Measurements from ENCODE around the gene ARHGAP18. TPM values are rescaled to one million over a fixed set of nuclear protein-coding genes. Genes with fewer than 3 reads are reported as not detected.

Gene ARHGAP18
- total RNA-seq, 1 experiment from 2014 or later: 1.6 TPM

DNA sequence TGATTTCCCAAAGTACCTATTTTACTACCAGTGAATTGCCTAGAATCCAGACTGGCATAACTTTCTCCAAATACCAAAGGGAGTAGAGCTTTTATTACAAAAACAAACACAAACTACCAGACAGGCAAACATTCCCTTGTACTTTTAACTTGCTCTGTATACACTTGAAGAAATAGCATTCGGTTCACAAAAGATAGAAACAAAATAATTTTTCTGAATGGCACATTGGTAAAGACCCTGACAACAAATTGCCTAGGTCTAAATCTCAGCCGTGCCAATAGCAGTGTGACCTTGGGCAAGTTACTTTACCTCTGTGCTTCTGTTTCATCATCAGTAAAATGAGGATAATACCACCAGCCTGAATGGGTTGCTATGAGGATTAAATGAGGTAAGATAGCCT, 15.9 kb downstream of the ARHGAP18 start:
- no peak overlapping the region for H3K27ac ChIP-seq (ENCODE audit: low read length)
- no peak for DNase-seq
- no peaks in the 10 kb centered on the region for H3K9me2 ChIP-seq (replicated peaks; ENCODE audit: insufficient read depth, low read length)
- H3K9me3 ChIP-seq (ENCODE audit: low read length): no peaks in the 10 kb centered on the region
- H3K79me2 ChIP-seq (ENCODE audit: low read length): no peaks in the 10 kb centered on the region
- H3K4me2 ChIP-seq (ENCODE audit: low read depth, low read length, poor library complexity, severe bottlenecking): no peak overlapping the region
- no peaks in the 10 kb centered on the region for H4K20me1 ChIP-seq (ENCODE audit: insufficient read depth, low read depth, low read length)
- no peaks in the 10 kb centered on the region for H3K27me3 ChIP-seq (ENCODE audit: low read length)
- no peaks in the 10 kb centered on the region for H3K4me1 ChIP-seq (ENCODE audit: low read length)
- H3K4me3 ChIP-seq (ENCODE audit: low read length): no peak overlapping the region
- H2AFZ ChIP-seq (ENCODE audit: low read length): no peak overlapping the region
- H3K36me3 ChIP-seq (ENCODE audit: insufficient read depth, low read length): no peaks in the 10 kb centered on the region
- H3K9ac ChIP-seq (ENCODE audit: low read length): no peak overlapping the region

- Histone ChIP-seq H3K79me2 (ENCODE audit: low read length) (no peaks in the 10 kb centered on the region), H3K9me3 (ENCODE audit: low read length) (no peaks in the 10 kb centered on the region), H4K20me1 (ENCODE audit: insufficient read depth, low read depth, low read length) (no peaks in the 10 kb centered on the region), H3K4me1 (ENCODE audit: low read length) (no peaks in the 10 kb centered on the region), H3K4me3 (ENCODE audit: low read length) (no peak overlapping the region), H3K9me2 (replicated peaks; ENCODE audit: insufficient read depth, low read length) (no peaks in the 10 kb centered on the region), H2AFZ (ENCODE audit: low read length) (no peak overlapping the region), H3K9ac (ENCODE audit: low read length) (no peak overlapping the region), H3K4me2 (ENCODE audit: low read depth, low read length, poor library complexity, severe bottlenecking) (no peak overlapping the region), H3K36me3 (ENCODE audit: insufficient read depth, low read length) (no peaks in the 10 kb centered on the region), H3K27me3 (ENCODE audit: low read length) (no peaks in the 10 kb centered on the region), H3K27ac (ENCODE audit: low read length) (no peak overlapping the region)
- DNase-seq: no peak
Observed at GRCh38 chr6:129692467-129692866, 17.5 kb downstream of the ARHGAP18 start.

DNA sequence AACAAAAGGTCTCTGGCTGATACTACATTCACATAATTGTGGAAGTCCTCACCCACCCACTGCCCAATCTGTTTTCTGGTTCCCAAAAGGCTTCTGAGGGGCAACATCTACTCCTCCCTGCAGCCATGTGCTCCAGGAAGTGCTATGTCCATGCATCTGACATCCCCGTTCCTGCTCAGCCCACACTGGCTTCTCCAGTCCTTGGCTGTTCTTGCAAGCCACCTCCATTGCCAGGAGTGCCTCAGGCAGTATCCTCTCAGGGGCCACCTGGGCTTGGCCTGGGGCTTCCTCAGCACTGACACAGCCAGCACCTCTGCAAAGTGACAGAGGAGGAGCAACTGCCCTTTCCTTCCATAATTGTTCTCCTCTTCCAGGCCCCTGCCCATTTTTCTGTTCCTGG, 18.3 kb downstream of the ARHGAP18 start:
- Histone ChIP-seq H4K20me1 (ENCODE audit: insufficient read depth, low read depth, low read length) (no peaks in the 10 kb centered on the region), H3K36me3 (ENCODE audit: insufficient read depth, low read length) (no peaks in the 10 kb centered on the region), H3K9ac (ENCODE audit: low read length) (no peak overlapping the region), H2AFZ (ENCODE audit: low read length) (no peak overlapping the region), H3K9me2 (replicated peaks; ENCODE audit: insufficient read depth, low read length) (no peaks in the 10 kb centered on the region), H3K4me2 (ENCODE audit: low read depth, low read length, poor library complexity, severe bottlenecking) (no peak overlapping the region), H3K9me3 (ENCODE audit: low read length) (no peaks in the 10 kb centered on the region), H3K79me2 (ENCODE audit: low read length) (no peaks in the 10 kb centered on the region), H3K27me3 (ENCODE audit: low read length) (no peaks in the 10 kb centered on the region), H3K4me3 (ENCODE audit: low read length) (no peak overlapping the region), H3K4me1 (ENCODE audit: low read length) (peaks cover 3% of the 10 kb centered on the region), H3K27ac (ENCODE audit: low read length) (no peak overlapping the region)
- DNase-seq: no peak

DNA sequence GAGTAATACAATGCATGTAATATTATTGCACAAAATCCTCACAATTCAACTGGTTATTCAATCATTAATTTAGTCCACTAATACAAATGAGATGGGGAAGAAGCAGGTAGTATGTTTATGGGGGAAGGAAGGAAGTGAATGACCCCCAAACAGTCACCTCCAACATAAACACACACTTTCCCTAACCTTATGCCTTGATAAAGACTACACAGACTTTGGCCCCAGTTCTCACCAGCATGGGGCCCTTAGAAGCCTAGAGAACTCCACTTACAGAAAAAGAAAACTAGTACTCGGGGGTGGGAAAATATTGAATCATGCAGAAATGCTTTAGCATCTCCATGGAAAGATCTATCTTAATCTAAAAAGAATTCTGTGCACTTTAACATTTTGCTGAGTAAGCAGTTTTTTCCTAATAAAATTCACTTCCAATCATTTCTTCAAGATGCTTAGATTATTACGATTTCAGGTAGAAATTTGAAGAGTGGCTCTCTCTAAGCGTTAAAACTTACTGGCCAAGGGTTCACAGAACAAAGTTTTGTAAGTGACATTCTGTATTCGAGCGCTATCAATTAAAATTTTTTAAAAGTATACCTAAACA, 18.8 kb downstream of the ARHGAP18 start:
- no peak overlapping the region for H3K4me3 ChIP-seq (ENCODE audit: low read length)
- H3K27me3 ChIP-seq (ENCODE audit: low read length): no peaks in the 10 kb centered on the region
- no peaks in the 10 kb centered on the region for H4K20me1 ChIP-seq (ENCODE audit: insufficient read depth, low read depth, low read length)
- no peaks in the 10 kb centered on the region for H3K9me3 ChIP-seq (ENCODE audit: low read length)
- no peak overlapping the region for H3K9ac ChIP-seq (ENCODE audit: low read length)
- DNase-seq: no peak
- H2AFZ ChIP-seq (ENCODE audit: low read length): no peak overlapping the region
- H3K27ac ChIP-seq (ENCODE audit: low read length): no peak overlapping the region
- no peaks in the 10 kb centered on the region for H3K9me2 ChIP-seq (replicated peaks; ENCODE audit: insufficient read depth, low read length)
- no peaks in the 10 kb centered on the region for H3K36me3 ChIP-seq (ENCODE audit: insufficient read depth, low read length)
- H3K4me1 ChIP-seq (ENCODE audit: low read length): peaks cover 4% of the 10 kb centered on the region
- H3K4me2 ChIP-seq (ENCODE audit: low read depth, low read length, poor library complexity, severe bottlenecking): no peak overlapping the region
- no peaks in the 10 kb centered on the region for H3K79me2 ChIP-seq (ENCODE audit: low read length)

- DNase-seq: no peak
- no peaks in the 10 kb centered on the region for H4K20me1 ChIP-seq (ENCODE audit: insufficient read depth, low read depth, low read length)
- peaks cover 41% of the 10 kb centered on the region for H3K4me1 ChIP-seq (ENCODE audit: low read length)
- no peaks in the 10 kb centered on the region for H3K27me3 ChIP-seq (ENCODE audit: low read length)
- H3K79me2 ChIP-seq (ENCODE audit: low read length): no peaks in the 10 kb centered on the region
- no peak overlapping the region for H3K4me3 ChIP-seq (ENCODE audit: low read length)
- H3K4me2 ChIP-seq (ENCODE audit: low read depth, low read length, poor library complexity, severe bottlenecking): no peak overlapping the region
- no peak overlapping the region for H3K27ac ChIP-seq (ENCODE audit: low read length)
- H3K9me2 ChIP-seq (replicated peaks; ENCODE audit: insufficient read depth, low read length): no peaks in the 10 kb centered on the region
- no peak overlapping the region for H3K9ac ChIP-seq (ENCODE audit: low read length)
- no peak overlapping the region for H2AFZ ChIP-seq (ENCODE audit: low read length)
- H3K9me3 ChIP-seq (ENCODE audit: low read length): no peaks in the 10 kb centered on the region
- H3K36me3 ChIP-seq (ENCODE audit: insufficient read depth, low read length): no peaks in the 10 kb centered on the region
Observed at GRCh38 chr6:129686941-129687627, 22.9 kb downstream of the ARHGAP18 start.

DNA sequence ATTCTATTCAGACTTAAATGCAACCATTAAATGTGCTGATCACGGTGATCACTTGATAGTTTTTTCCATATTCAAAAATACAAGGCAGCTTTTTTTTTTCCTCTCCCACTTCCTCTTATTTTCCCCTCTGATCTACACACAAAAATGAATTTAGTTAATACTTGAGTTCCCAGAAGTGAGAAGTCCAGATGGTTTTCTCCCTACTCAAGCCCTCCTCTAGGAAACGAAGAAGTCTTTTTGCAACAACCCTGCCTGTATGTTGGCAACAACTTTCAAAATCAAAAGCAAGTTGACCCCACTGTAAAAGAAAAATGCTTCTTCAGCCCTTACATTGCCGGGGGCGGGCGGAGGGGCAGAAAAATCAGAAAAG, 24.3 kb downstream of the ARHGAP18 start:
- H3K27ac ChIP-seq (ENCODE audit: low read length): no peak overlapping the region
- no peaks in the 10 kb centered on the region for H4K20me1 ChIP-seq (ENCODE audit: insufficient read depth, low read depth, low read length)
- no peaks in the 10 kb centered on the region for H3K79me2 ChIP-seq (ENCODE audit: low read length)

GRCh38 chr6:129684903-129685661, 24.9 kb downstream of the ARHGAP18 start:
- Histone ChIP-seq H3K27ac (ENCODE audit: low read length) (peak overlapping the region; percentile 86), H3K4me3 (ENCODE audit: low read length) (no peak overlapping the region), H3K9me2 (replicated peaks; ENCODE audit: insufficient read depth, low read length) (no peaks in the 10 kb centered on the region), H3K36me3 (ENCODE audit: insufficient read depth, low read length) (no peaks in the 10 kb centered on the region), H3K4me1 (ENCODE audit: low read length) (peaks cover 41% of the 10 kb centered on the region), H2AFZ (ENCODE audit: low read length) (no peak overlapping the region), H4K20me1 (ENCODE audit: insufficient read depth, low read depth, low read length) (no peaks in the 10 kb centered on the region), H3K27me3 (ENCODE audit: low read length) (no peaks in the 10 kb centered on the region), H3K9ac (ENCODE audit: low read length) (no peak overlapping the region), H3K79me2 (ENCODE audit: low read length) (no peaks in the 10 kb centered on the region), H3K9me3 (ENCODE audit: low read length) (no peaks in the 10 kb centered on the region), H3K4me2 (ENCODE audit: low read depth, low read length, poor library complexity, severe bottlenecking) (peak overlapping the region; percentile 82)
- no peak for DNase-seq

More for the DNA sequence above, 24.3 kb downstream of the ARHGAP18 start:
- H2AFZ ChIP-seq (ENCODE audit: low read length): no peak overlapping the region
- H3K4me1 ChIP-seq (ENCODE audit: low read length): peaks cover 41% of the 10 kb centered on the region
- no peaks in the 10 kb centered on the region for H3K9me2 ChIP-seq (replicated peaks; ENCODE audit: insufficient read depth, low read length)
- H3K4me2 ChIP-seq (ENCODE audit: low read depth, low read length, poor library complexity, severe bottlenecking): peak overlapping the region; percentile 82
- no peaks in the 10 kb centered on the region for H3K9me3 ChIP-seq (ENCODE audit: low read length)
- no peaks in the 10 kb centered on the region for H3K27me3 ChIP-seq (ENCODE audit: low read length)
- H3K4me3 ChIP-seq (ENCODE audit: low read length): no peak overlapping the region
- no peaks in the 10 kb centered on the region for H3K36me3 ChIP-seq (ENCODE audit: insufficient read depth, low read length)
- peak; percentile 48 for DNase-seq
- no peak overlapping the region for H3K9ac ChIP-seq (ENCODE audit: low read length)

DNA sequence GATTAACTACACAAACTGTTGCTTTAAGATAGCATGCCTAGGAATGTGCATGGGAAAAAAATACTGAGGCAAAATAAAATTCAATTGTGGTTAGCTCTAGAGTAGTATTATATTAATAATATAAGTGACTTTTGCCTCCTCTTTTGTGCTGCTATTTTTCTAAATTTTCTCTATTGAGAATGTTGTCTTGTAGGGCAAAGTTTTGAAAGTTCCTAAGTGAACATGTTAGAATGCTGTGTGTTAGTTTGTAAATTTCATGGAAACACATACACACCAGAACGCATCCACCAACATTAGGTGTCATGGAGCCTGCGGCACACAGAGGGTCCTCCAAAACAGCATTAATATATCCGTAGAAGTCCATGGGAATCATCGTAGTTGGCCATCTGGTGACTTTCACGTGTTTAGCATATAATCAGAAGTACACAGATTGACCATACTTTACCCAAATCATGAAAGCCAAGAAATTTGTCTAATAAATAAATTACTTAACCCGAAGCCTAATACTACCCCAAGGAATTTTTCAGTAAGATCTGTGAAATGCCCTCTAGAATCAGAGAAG, 25.6 kb downstream of the ARHGAP18 start:
- H3K4me1 ChIP-seq (ENCODE audit: low read length): peaks cover 46% of the 10 kb centered on the region
- peak overlapping the region; percentile 86 for H3K27ac ChIP-seq (ENCODE audit: low read length)
- peak overlapping the region; percentile 82 for H3K4me2 ChIP-seq (ENCODE audit: low read depth, low read length, poor library complexity, severe bottlenecking)
- DNase-seq: no peak
- H3K9me3 ChIP-seq (ENCODE audit: low read length): no peaks in the 10 kb centered on the region
- no peaks in the 10 kb centered on the region for H3K9me2 ChIP-seq (replicated peaks; ENCODE audit: insufficient read depth, low read length)
- no peaks in the 10 kb centered on the region for H3K27me3 ChIP-seq (ENCODE audit: low read length)
- H3K79me2 ChIP-seq (ENCODE audit: low read length): no peaks in the 10 kb centered on the region
- H3K4me3 ChIP-seq (ENCODE audit: low read length): peak overlapping the region; percentile 54
- H4K20me1 ChIP-seq (ENCODE audit: insufficient read depth, low read depth, low read length): no peaks in the 10 kb centered on the region
- H3K36me3 ChIP-seq (ENCODE audit: insufficient read depth, low read length): no peaks in the 10 kb centered on the region
- H2AFZ ChIP-seq (ENCODE audit: low read length): peak overlapping the region; percentile 61; the same call in 1 of the 2 replicates
- 0 out of 2 replicates have a peak overlapping the region, but pooled peaks have one; percentile 7 for H3K9ac ChIP-seq (ENCODE audit: low read length)
